Measurements from ENCODE around the gene CDIPT. TPM values are rescaled to one million over a fixed set of nuclear protein-coding genes. Genes with fewer than 3 reads are reported as not detected.

CDIPT gene
- total RNA-seq, 1 donor from 2014 or later, result 85.0 TPM

DNA sequence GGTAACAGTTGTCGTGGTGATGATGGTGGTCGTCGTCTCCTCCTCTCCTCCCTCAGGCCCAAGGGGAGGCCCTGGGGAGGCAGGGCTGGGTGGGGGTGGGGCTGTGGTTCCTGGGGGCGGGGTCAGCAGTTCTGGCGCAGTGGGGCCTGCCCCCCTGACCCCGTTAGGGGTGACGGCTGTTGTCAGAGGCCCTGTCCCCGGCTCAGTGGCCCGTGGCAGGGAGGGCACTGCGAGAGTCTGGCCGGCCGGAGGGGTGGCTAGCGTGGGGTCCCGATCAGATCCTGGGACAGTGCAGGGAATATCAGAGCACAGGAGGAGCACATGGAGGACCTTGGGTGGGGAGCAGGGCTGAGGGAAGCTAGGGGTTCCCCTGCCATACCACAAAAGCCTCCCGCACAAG, 33.8 kb upstream of the CDIPT start:
- H3K36me3 Mint-ChIP-seq (ENCODE audit: low read depth, unreplicated experiment), result peaks cover 8% of the 10 kb centered on the region
- no peak overlapping the region for H3K27ac Mint-ChIP-seq (ENCODE audit: unreplicated experiment)
- H3K9me3 Mint-ChIP-seq (ENCODE audit: unreplicated experiment), result no peaks in the 10 kb centered on the region
- no peak for DNase-seq (ENCODE audit: low spot score)
- peaks cover 14% of the 10 kb centered on the region for H3K27me3 Mint-ChIP-seq (ENCODE audit: unreplicated experiment)
- peaks cover 7% of the 10 kb centered on the region for H3K4me1 Mint-ChIP-seq (ENCODE audit: unreplicated experiment)
- TF ChIP-seq, protein P1, sequence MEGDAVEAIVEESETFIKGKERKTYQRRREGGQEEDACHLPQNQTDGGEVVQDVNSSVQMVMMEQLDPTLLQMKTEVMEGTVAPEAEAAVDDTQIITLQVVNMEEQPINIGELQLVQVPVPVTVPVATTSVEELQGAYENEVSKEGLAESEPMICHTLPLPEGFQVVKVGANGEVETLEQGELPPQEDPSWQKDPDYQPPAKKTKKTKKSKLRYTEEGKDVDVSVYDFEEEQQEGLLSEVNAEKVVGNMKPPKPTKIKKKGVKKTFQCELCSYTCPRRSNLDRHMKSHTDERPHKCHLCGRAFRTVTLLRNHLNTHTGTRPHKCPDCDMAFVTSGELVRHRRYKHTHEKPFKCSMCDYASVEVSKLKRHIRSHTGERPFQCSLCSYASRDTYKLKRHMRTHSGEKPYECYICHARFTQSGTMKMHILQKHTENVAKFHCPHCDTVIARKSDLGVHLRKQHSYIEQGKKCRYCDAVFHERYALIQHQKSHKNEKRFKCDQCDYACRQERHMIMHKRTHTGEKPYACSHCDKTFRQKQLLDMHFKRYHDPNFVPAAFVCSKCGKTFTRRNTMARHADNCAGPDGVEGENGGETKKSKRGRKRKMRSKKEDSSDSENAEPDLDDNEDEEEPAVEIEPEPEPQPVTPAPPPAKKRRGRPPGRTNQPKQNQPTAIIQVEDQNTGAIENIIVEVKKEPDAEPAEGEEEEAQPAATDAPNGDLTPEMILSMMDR (IDR thresholded peaks at IDR 0.05; ENCODE audit: unreplicated experiment), result no peak
- no peak overlapping the region for H3K4me3 Mint-ChIP-seq (ENCODE audit: unreplicated experiment)

DNA sequence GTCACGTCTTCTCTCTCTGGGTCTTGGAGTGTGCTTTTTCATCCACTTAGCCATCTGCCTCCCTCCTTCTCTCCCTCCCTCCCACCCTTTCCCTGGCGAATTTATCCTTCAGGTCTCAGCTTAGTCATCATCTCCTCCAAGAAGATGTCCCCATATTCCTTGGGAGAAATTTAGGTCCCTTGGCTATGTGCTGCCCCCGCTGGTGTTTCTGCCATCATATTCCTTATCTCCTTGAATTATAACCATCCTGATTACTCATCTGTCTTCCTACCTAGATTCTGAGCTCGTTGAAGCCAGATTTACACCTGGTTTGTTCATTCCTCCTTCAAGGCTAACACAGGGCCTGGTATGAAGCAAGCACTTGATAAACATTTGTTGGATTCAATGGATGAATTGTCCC, 31.3 kb upstream of the CDIPT start:
- Mint-ChIP-seq H3K27me3 (ENCODE audit: unreplicated experiment) (peaks cover 10% of the 10 kb centered on the region), H3K4me1 (ENCODE audit: unreplicated experiment) (peaks cover 5% of the 10 kb centered on the region)

DNA sequence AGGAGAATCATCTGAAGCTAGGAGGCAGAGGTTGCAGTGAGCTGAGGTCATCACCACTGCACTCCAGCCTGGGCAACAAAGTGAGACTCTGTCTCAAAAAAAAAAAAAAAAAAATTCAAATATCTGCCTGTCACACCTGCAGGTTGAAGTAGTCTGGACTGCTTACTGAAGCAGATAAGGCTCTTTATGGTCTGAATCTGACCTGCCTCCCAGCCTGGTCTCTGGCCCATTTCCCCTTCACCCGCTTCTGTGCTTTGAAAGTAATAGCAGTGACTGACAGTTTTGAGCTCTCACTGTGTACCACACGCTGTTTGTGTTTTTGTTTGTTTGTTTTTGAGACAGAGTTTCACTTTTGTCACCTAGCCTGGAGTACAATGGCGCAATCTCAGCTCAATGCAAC, 30.5 kb upstream of the CDIPT start:
- H3K36me3 Mint-ChIP-seq (ENCODE audit: low read depth, unreplicated experiment), result peaks cover 8% of the 10 kb centered on the region
- TF ChIP-seq, protein P1 (IDR thresholded peaks at IDR 0.05; ENCODE audit: unreplicated experiment), result no peak
- no peak for DNase-seq (ENCODE audit: low spot score)
- H3K4me1 Mint-ChIP-seq (ENCODE audit: unreplicated experiment), result peaks cover 4% of the 10 kb centered on the region
- H3K4me3 Mint-ChIP-seq (ENCODE audit: unreplicated experiment), result no peak overlapping the region
- no peak overlapping the region for H3K27ac Mint-ChIP-seq (ENCODE audit: unreplicated experiment)
- H3K27me3 Mint-ChIP-seq (ENCODE audit: unreplicated experiment), result peaks cover 9% of the 10 kb centered on the region
- no peaks in the 10 kb centered on the region for H3K9me3 Mint-ChIP-seq (ENCODE audit: unreplicated experiment)

More for the DNA sequence above, 31.3 kb upstream of the CDIPT start:
- DNase-seq (ENCODE audit: low spot score), result no peak
- Mint-ChIP-seq H3K27ac (ENCODE audit: unreplicated experiment) (no peak overlapping the region), H3K9me3 (ENCODE audit: unreplicated experiment) (no peaks in the 10 kb centered on the region), H3K4me3 (ENCODE audit: unreplicated experiment) (no peak overlapping the region), H3K36me3 (ENCODE audit: low read depth, unreplicated experiment) (peaks cover 8% of the 10 kb centered on the region)
- TF ChIP-seq, protein P1 (IDR thresholded peaks at IDR 0.05; ENCODE audit: unreplicated experiment), result no peak

DNA sequence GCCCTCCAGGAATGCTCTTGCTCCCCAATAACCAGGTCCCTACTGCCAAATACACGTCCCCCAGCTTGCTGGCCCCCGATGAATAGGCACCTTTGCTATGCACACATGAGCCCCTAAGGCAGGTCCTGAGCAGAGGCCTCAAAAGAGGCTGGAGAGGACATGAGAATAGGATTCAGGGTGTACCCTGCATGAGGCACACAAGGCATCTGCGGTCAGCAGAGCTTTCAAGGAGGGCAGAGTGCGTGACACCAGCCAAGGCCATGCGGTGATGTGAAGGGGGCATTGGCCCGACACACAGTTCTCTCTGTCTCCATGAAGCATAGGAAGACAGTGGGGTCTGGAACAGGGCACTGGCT, 29.4 kb upstream of the CDIPT start:
- Mint-ChIP-seq H3K27ac (ENCODE audit: unreplicated experiment) (no peak overlapping the region), H3K36me3 (ENCODE audit: low read depth, unreplicated experiment) (peaks cover 3% of the 10 kb centered on the region)

More for the DNA sequence above, 29.4 kb upstream of the CDIPT start:
- Mint-ChIP-seq H3K9me3 (ENCODE audit: unreplicated experiment) (no peaks in the 10 kb centered on the region), H3K27me3 (ENCODE audit: unreplicated experiment) (peaks cover 5% of the 10 kb centered on the region), H3K4me3 (ENCODE audit: unreplicated experiment) (no peak overlapping the region), H3K4me1 (ENCODE audit: unreplicated experiment) (no peaks in the 10 kb centered on the region)
- TF ChIP-seq, protein P1 (IDR thresholded peaks at IDR 0.05; ENCODE audit: unreplicated experiment), result no peak
- DNase-seq (ENCODE audit: low spot score), result no peak
